GM12878 (cell line): ENCODE data around the gene NR3C1. TPM values are rescaled to one million over a fixed set of nuclear protein-coding genes. Genes with fewer than 3 reads are reported as not detected.

Experiments
- ASH2L ChIP-seq: fragments of 300-600, 200-600 bp; sonication (generic); IDR thresholded peaks from 2 replicates; pipeline ENCODE4 v1.6.1; 2017; ENCODE audit warnings: low read depth, mild to moderate bottlenecking, borderline replicate concordance
- BCL3 ChIP-seq: IDR thresholded peaks from 2 replicates; pipeline ENCODE4 v1.6.1; 2011; ENCODE audit warnings: borderline replicate concordance, low read depth, mild to moderate bottlenecking, moderate library complexity, low read length; ENCODE audit not compliant: insufficient read depth, poor library complexity, severe bottlenecking
- CBFB ChIP-seq: IDR thresholded peaks from 2 replicates; pipeline ENCODE4 v1.6.1; 2016; ENCODE audit warnings: antibody characterized with exemption, low read depth
- CREB1 ChIP-seq: IDR thresholded peaks from 2 replicates; pipeline ENCODE4 v1.6.1; 2012; ENCODE audit warnings: low read depth, mild to moderate bottlenecking, inconsistent platforms
- CREM ChIP-seq: IDR thresholded peaks from 2 replicates; pipeline ENCODE4 v1.6.1; 2014; ENCODE audit warnings: antibody characterized with exemption, low read depth
- E2F4 ChIP-seq: IDR thresholded peaks from 2 replicates; pipeline ENCODE4 v1.6.1; 2012; ENCODE audit warnings: low read depth, low read length, improper control_type of control experiment
- IKZF2 ChIP-seq, 2 experiments: fragments of 450-650 bp; IDR thresholded peaks; 2 replicates each; pipeline ENCODE4 v1.6.1; 2017; ENCODE audit warnings: mild to moderate bottlenecking in 2 of 2, moderate library complexity in 2 of 2
- JUNB ChIP-seq: IDR thresholded peaks from 2 replicates; pipeline ENCODE4 v1.6.1; 2016; ENCODE audit warnings: antibody characterized with exemption, mild to moderate bottlenecking
- KLF5 ChIP-seq: fragments of 450-650 bp; IDR thresholded peaks from 2 replicates; pipeline ENCODE4 v1.6.1; 2014; ENCODE audit warnings: mild to moderate bottlenecking; ENCODE audit not compliant: partially characterized antibody
- MXI1 ChIP-seq: fragments of 150-350 bp; IDR thresholded peaks from 2 replicates; pipeline ENCODE4 v1.6.1; 2011; ENCODE audit warnings: low read depth, mild to moderate bottlenecking, inconsistent platforms, low read length, improper control_type of control experiment
- NFYA ChIP-seq: IDR thresholded peaks from 2 replicates; pipeline ENCODE4 v1.6.1; 2011; ENCODE audit warnings: low read depth, mild to moderate bottlenecking, low read length, improper control_type of control experiment, borderline replicate concordance
- SMARCA5 ChIP-seq: fragments of 450-650 bp; IDR thresholded peaks from 2 replicates; pipeline ENCODE4 v1.6.1; 2017; ENCODE audit warnings: mild to moderate bottlenecking
- STAT1 ChIP-seq: fragments of 450-650 bp; conservative IDR thresholded peaks from 2 replicates; pipeline ENCODE4 v1.6.1; 2014; ENCODE audit warnings: antibody characterized with exemption, mild to moderate bottlenecking
- STAT3 ChIP-seq: IDR thresholded peaks from 2 replicates; pipeline ENCODE4 v1.6.1; 2011; ENCODE audit warnings: low read depth, low read length, improper control_type of control experiment
- YBX1 ChIP-seq: fragments of 450-650 bp; IDR thresholded peaks from 2 replicates; pipeline ENCODE4 v1.6.1; 2016; ENCODE audit warnings: antibody characterized with exemption
- ZBTB40 ChIP-seq: fragments of 450-650 bp; IDR thresholded peaks from 2 replicates; pipeline ENCODE4 v1.6.1; 2016; ENCODE audit warnings: mild to moderate bottlenecking, moderate library complexity, borderline replicate concordance
- ZNF384 ChIP-seq: IDR thresholded peaks from 2 replicates; pipeline ENCODE4 v1.6.1; 2012; ENCODE audit warnings: low read depth, mild to moderate bottlenecking, low read length, improper control_type of control experiment, borderline replicate concordance
- polyA plus RNA-seq, 11 experiments: library from polyadenylated mRNA; depleted of rRNA in 4 of 11; unstranded in 6 of 11; stranded (reverse) in 5 of 11; fragments of >200 nt; fragmentation: Nextera tagmentation in 4 of 11; fragmentation: Illumina TruSeq in 1 of 11; extraction: Ambion mirVana in 4 of 11; extraction: Trizol in 1 of 11; gene quantifications; 1 replicate in 1 of 11; 2 replicates in 10 of 11; pipeline versions ENCODE4 v1.2.1 to v1.2.3, GENCODE V29; 2011 to 2016; ENCODE audit warnings: inconsistent platforms in 2 of 11, missing spikeins in 2 of 11, low read depth in 1 of 11
- total RNA-seq, 4 experiments: library from RNA; depleted of rRNA in 3 of 4; stranded (reverse); fragments of >200 nt in 3 of 4; fragmentation: Illumina TruSeq in 1 of 4; extraction: Trizol in 1 of 4; gene quantifications; 2 replicates each; pipeline versions ENCODE4 v1.2.1 to v1.2.3, GENCODE V29; 2013 to 2021

NR3C1 gene
- total and polyA plus RNA-seq, 10 of the 15 experiments (the other 5 are each of a cell fraction or from before 2014, with no cell fraction given), result 49.7 to 141 (median 109) TPM

GRCh38 chr5:143263272-143263810 is 140.1 kb downstream of the NR3C1 start (continued):
- TF ChIP-seq ZBTB40, result no peak
- TF ChIP-seq NFYA, result no peak
- no peak for TF ChIP-seq MXI1
- TF ChIP-seq ASH2L, result no peak
- no peak for TF ChIP-seq E2F4
- 0 out of 2 replicates have a peak, but pooled peaks have one; percentile 11 for TF ChIP-seq CREM
- 0 out of 2 replicates have a peak, but pooled peaks have one; percentile 17 for TF ChIP-seq JUNB
- TF ChIP-seq CBFB, result no peak
- no peak for TF ChIP-seq STAT3
- no peak for TF ChIP-seq KLF5
- peak; percentile 11 for TF ChIP-seq BCL3
- TF ChIP-seq STAT1, result no peak
- no peak for TF ChIP-seq IKZF2 (IDR thresholded peaks at IDR 0.05)
- TF ChIP-seq ZNF384, result no peak
- TF ChIP-seq CREB1, result no peak
- no peak for TF ChIP-seq YBX1
- TF ChIP-seq SMARCA5, result no peak
